ENCODE measurements around the gene TEX44.

The TEX44 gene

GRCh38 chr2:231547315-231548110 lies 45.2 kb upstream of the TEX44 start:
- H4K20me1 ChIP-seq (ENCODE audit: insufficient read depth, low read length), result no peaks in the 10 kb centered on the region
- H3K27ac ChIP-seq (ENCODE audit: low read depth, low read length, poor library complexity, severe bottlenecking), result no peak overlapping the region
- H3K9me2 ChIP-seq (ENCODE audit: low read depth, low read length), result no peaks in the 10 kb centered on the region
- peaks cover 12% of the 10 kb centered on the region for H3K4me1 ChIP-seq (ENCODE audit: insufficient read depth, low read length, severe bottlenecking)
- H3K9me3 ChIP-seq (ENCODE audit: low read length), result peaks cover 7% of the 10 kb centered on the region
- no peak overlapping the region for H3K4me3 ChIP-seq (ENCODE audit: low read depth, low read length, poor library complexity, severe bottlenecking)
- no peak for TF ChIP-seq EZH2 (IDR thresholded peaks at IDR 0.05; ENCODE audit: borderline replicate concordance, low read length)
- TF ChIP-seq CTCF (IDR thresholded peaks at IDR 0.05; ENCODE audit: low read length), result no peak
- no peak overlapping the region for H2AFZ ChIP-seq (ENCODE audit: low read length)
- no peaks in the 10 kb centered on the region; the same call in 1 of the 2 replicates for H3K36me3 ChIP-seq (ENCODE audit: insufficient read depth, low read length)
- no peaks in the 10 kb centered on the region for H3K79me2 ChIP-seq (ENCODE audit: insufficient read depth, low read length)
- no peaks in the 10 kb centered on the region for H3F3A ChIP-seq (ENCODE audit: insufficient read depth, low read length)
- 0 out of 2 replicates have a peak, but pooled peaks cover 14% of the 10 kb centered on the region for H3K27me3 ChIP-seq (ENCODE audit: insufficient read depth, low read length)
- H3K4me2 ChIP-seq (ENCODE audit: low read length), result no peak overlapping the region
- no peak overlapping the region for H3K9ac ChIP-seq (ENCODE audit: low read length)

- Histone ChIP-seq H4K20me1 (ENCODE audit: insufficient read depth, low read length) (no peaks in the 10 kb centered on the region), H3K27ac (ENCODE audit: low read depth, low read length, poor library complexity, severe bottlenecking) (no peak overlapping the region), H3K4me1 (ENCODE audit: insufficient read depth, low read length, severe bottlenecking) (peaks cover 12% of the 10 kb centered on the region), H3K36me3 (ENCODE audit: insufficient read depth, low read length) (no peaks in the 10 kb centered on the region; the same call in 1 of the 2 replicates), H3K27me3 (ENCODE audit: insufficient read depth, low read length) (peaks cover 14% of the 10 kb centered on the region; the same call in 1 of the 2 replicates), H3K9me3 (ENCODE audit: low read length) (peaks cover 13% of the 10 kb centered on the region), H3K9me2 (ENCODE audit: low read depth, low read length) (no peaks in the 10 kb centered on the region), H3K9ac (ENCODE audit: low read length) (no peak overlapping the region), H3K4me2 (ENCODE audit: low read length) (no peak overlapping the region), H2AFZ (ENCODE audit: low read length) (no peak overlapping the region), H3F3A (ENCODE audit: insufficient read depth, low read length) (no peaks in the 10 kb centered on the region), H3K79me2 (ENCODE audit: insufficient read depth, low read length) (no peaks in the 10 kb centered on the region), H3K4me3 (ENCODE audit: low read depth, low read length, poor library complexity, severe bottlenecking) (no peak overlapping the region)
- TF ChIP-seq CTCF (IDR thresholded peaks at IDR 0.05; ENCODE audit: low read length), result no peak
- TF ChIP-seq EZH2 (IDR thresholded peaks at IDR 0.05; ENCODE audit: borderline replicate concordance, low read length), result no peak
These were observed 43.9 kb upstream of the TEX44 start for GRCh38 chr2:231548752-231549151.

GRCh38 chr2:231549446-231550239 lies 43.0 kb upstream of the TEX44 start:
- peaks cover 14% of the 10 kb centered on the region; the same call in 1 of the 2 replicates for H3K27me3 ChIP-seq (ENCODE audit: insufficient read depth, low read length)
- peaks cover 12% of the 10 kb centered on the region for H3K4me1 ChIP-seq (ENCODE audit: insufficient read depth, low read length, severe bottlenecking)
- no peaks in the 10 kb centered on the region for H3K9me2 ChIP-seq (ENCODE audit: low read depth, low read length)
- H3K9me3 ChIP-seq (ENCODE audit: low read length), result peaks cover 13% of the 10 kb centered on the region
- no peaks in the 10 kb centered on the region for H3F3A ChIP-seq (ENCODE audit: insufficient read depth, low read length)
- no peak overlapping the region for H2AFZ ChIP-seq (ENCODE audit: low read length)
- no peaks in the 10 kb centered on the region for H3K79me2 ChIP-seq (ENCODE audit: insufficient read depth, low read length)
- TF ChIP-seq CTCF (IDR thresholded peaks at IDR 0.05; ENCODE audit: low read length) (no peak), EZH2 (IDR thresholded peaks at IDR 0.05; ENCODE audit: borderline replicate concordance, low read length) (no peak)
- no peak overlapping the region for H3K9ac ChIP-seq (ENCODE audit: low read length)
- no peak overlapping the region for H3K4me2 ChIP-seq (ENCODE audit: low read length)
- H4K20me1 ChIP-seq (ENCODE audit: insufficient read depth, low read length), result no peaks in the 10 kb centered on the region
- no peaks in the 10 kb centered on the region; the same call in 1 of the 2 replicates for H3K36me3 ChIP-seq (ENCODE audit: insufficient read depth, low read length)
- H3K4me3 ChIP-seq (ENCODE audit: low read depth, low read length, poor library complexity, severe bottlenecking), result no peak overlapping the region
- no peak overlapping the region for H3K27ac ChIP-seq (ENCODE audit: low read depth, low read length, poor library complexity, severe bottlenecking)
